ENCODE data around the gene FNTB. TPM values are rescaled to one million over a fixed set of nuclear protein-coding genes. Genes with fewer than 3 reads are reported as not detected.

Gene FNTB
- total RNA-seq, 1 experiment from 2014 or later, result 26.7 TPM

DNA sequence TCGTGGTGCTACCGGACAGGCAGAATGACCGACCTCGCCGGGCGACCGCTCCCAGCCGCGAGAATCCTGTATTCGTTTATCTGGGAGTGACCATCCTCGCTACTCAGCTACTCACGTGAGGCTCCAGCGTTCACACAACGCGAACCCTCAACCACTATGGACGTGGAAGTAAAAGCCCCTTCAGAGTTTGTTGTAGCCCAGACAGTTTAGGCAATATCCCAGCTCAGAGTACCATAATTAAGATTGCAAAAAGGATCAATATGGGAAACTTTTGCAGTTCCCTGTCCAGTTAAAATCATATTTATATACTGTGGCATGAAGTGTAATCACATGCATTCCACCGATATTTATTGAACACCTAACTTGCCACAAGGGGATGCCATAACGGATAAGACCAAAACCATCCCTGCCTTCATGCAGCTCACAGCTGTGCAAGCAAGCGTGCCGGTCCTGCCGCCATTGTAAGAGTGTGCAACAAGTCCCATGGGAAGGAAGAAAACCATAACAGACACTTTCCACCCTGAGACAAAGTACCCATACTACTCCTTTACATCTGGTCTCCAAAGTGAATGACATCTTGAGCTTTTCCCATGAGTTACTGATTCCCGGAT, 116.6 kb downstream of the FNTB start:
- intact Hi-C loops (cut with micrococcal nuclease), result loop anchor here (5.0 kb wide), 1 partner anchor 309 kb away; the partner anchor contains the start of gene FUT8
- H2AFZ ChIP-seq (ENCODE audit: low read depth, low read length, poor library complexity, severe bottlenecking), result peak overlapping the region; percentile 92
- ChIA-PET POLR2A (interaction anchor here (0.8 to 1.6 kb wide), 4 partner anchors 10 to 1011 kb away, joined by 3 to 5 read pairs (median 3); no protein-coding TSS in a partner anchor), CTCF (interaction anchor here (0.7 to 1.7 kb wide), 4 partner anchors 15 to 858 kb away, joined by 3 to 4 read pairs (median 4); no protein-coding TSS in a partner anchor), RAD21 (ENCODE audit: low non-redundant PET in 1 of 2, low total read pairs in 2 of 2, uncharacterized antibody in 2 of 2, unreplicated experiment in 2 of 2) (interaction anchor here in 1 of 2 experiments (0.7 to 1.3 kb wide), 2 partner anchors 116 to 312 kb away, joined by 4 to 6 read pairs; partner anchors contain the start of gene FNTB)
- TF ChIP-seq, protein P1, sequence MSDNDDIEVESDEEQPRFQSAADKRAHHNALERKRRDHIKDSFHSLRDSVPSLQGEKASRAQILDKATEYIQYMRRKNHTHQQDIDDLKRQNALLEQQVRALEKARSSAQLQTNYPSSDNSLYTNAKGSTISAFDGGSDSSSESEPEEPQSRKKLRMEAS (IDR thresholded peaks at IDR 0.05), result no peak
- TF ChIP-seq, protein P2, sequence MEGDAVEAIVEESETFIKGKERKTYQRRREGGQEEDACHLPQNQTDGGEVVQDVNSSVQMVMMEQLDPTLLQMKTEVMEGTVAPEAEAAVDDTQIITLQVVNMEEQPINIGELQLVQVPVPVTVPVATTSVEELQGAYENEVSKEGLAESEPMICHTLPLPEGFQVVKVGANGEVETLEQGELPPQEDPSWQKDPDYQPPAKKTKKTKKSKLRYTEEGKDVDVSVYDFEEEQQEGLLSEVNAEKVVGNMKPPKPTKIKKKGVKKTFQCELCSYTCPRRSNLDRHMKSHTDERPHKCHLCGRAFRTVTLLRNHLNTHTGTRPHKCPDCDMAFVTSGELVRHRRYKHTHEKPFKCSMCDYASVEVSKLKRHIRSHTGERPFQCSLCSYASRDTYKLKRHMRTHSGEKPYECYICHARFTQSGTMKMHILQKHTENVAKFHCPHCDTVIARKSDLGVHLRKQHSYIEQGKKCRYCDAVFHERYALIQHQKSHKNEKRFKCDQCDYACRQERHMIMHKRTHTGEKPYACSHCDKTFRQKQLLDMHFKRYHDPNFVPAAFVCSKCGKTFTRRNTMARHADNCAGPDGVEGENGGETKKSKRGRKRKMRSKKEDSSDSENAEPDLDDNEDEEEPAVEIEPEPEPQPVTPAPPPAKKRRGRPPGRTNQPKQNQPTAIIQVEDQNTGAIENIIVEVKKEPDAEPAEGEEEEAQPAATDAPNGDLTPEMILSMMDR (IDR thresholded peaks at IDR 0.05 in 2 of 3, conservative IDR thresholded peaks at IDR 0.05 in 1 of 3; ENCODE audit: borderline replicate concordance in 1 of 3, insufficient read depth in 1 of 3, low read depth in 2 of 3, low read length in 2 of 3), result peak in 2 of 3 experiments; percentile 31 to 38; a peak in 3 of 6 replicates
- no peaks in the 10 kb centered on the region for H3K9me3 ChIP-seq (ENCODE audit: control insufficient read depth in 1 of 2, insufficient read depth in 1 of 2, low read depth in 1 of 2, low read length in 2 of 2)
- 0 out of 2 replicates have a peak, but pooled peaks cover 2% of the 10 kb centered on the region for H3K9me2 ChIP-seq (ENCODE audit: insufficient read depth)
- H3K4me1 ChIP-seq (ENCODE audit: control insufficient read depth in 1 of 2, insufficient read depth in 2 of 2, low read length in 2 of 2), result peaks cover 8 to 16% of the 10 kb centered on the region in 2 experiments; a peak in 2 of 4 replicates
- peaks cover 32% of the 10 kb centered on the region for H3K79me2 ChIP-seq (ENCODE audit: insufficient read depth, low read length)
- peak overlapping the region; percentile 95 for H3K4me2 ChIP-seq (ENCODE audit: low read length)
- ATAC-seq (no peak), DNase-seq (ENCODE audit: low read depth, low spot score) (no peak)
- peaks cover 0 to 9% of the 10 kb centered on the region in 2 experiments; a peak in 1 of 4 replicates for H3K36me3 ChIP-seq (ENCODE audit: control insufficient read depth in 1 of 2, insufficient read depth in 2 of 2, low read length in 2 of 2)
- peak overlapping the region; percentile 59 to 62 for H3K4me3 ChIP-seq (replicated peaks in 1 of 2; ENCODE audit: low read depth in 1 of 2, low read length in 2 of 2)
- H3K9ac ChIP-seq (ENCODE audit: low read length), result peak overlapping the region; percentile 55
- no peaks in the 10 kb centered on the region for H4K20me1 ChIP-seq (ENCODE audit: insufficient read depth)
- no peaks in the 10 kb centered on the region for H3K27me3 ChIP-seq (ENCODE audit: insufficient read depth, low read length)
- H3K27ac ChIP-seq (ENCODE audit: low read depth, low read length), result peak overlapping the region; percentile 52
- TSS peak; percentile 82 for BruUV-seq (replicated peaks)

DNA sequence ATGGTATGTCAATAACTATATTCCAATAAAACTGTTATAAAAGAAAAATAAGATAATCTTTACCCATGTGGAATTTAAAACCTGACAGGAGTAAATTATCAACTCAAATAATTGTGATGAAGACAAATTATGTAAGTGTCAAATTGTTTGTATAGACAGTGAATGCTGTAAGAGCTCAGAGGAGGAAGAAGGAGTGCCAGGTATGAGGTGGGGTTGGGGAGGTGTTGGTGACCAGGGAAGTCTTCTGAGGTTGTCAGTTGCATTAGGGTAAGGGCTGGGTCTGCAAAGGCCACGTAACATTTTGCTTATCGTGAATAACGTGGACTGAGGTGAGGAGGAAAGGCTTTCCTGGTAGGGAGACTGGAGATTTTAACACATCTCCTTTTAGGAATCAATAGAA, 118.1 kb downstream of the FNTB start:
- Histone ChIP-seq H3K27me3 (ENCODE audit: insufficient read depth, low read length) (no peaks in the 10 kb centered on the region), H3K4me2 (ENCODE audit: low read length) (no peak overlapping the region), H3K4me3 (replicated peaks in 1 of 2; ENCODE audit: low read depth in 1 of 2, low read length in 2 of 2) (no peak overlapping the region), H3K36me3 (ENCODE audit: control insufficient read depth in 1 of 2, insufficient read depth in 2 of 2, low read length in 2 of 2) (peaks cover 0 to 7% of the 10 kb centered on the region in 2 experiments; a peak in 1 of 4 replicates), H3K9me2 (ENCODE audit: insufficient read depth) (0 out of 2 replicates have a peak, but pooled peaks cover 2% of the 10 kb centered on the region), H3K9ac (ENCODE audit: low read length) (no peak overlapping the region), H3K79me2 (ENCODE audit: insufficient read depth, low read length) (peaks cover 18% of the 10 kb centered on the region), H4K20me1 (ENCODE audit: insufficient read depth) (no peaks in the 10 kb centered on the region), H3K4me1 (ENCODE audit: control insufficient read depth in 1 of 2, insufficient read depth in 2 of 2, low read length in 2 of 2) (peaks cover 8 to 16% of the 10 kb centered on the region in 2 experiments; a peak in 2 of 4 replicates), H3K9me3 (ENCODE audit: control insufficient read depth in 1 of 2, insufficient read depth in 1 of 2, low read depth in 1 of 2, low read length in 2 of 2) (no peaks in the 10 kb centered on the region), H3K27ac (ENCODE audit: low read depth, low read length) (no peak overlapping the region), H2AFZ (ENCODE audit: low read depth, low read length, poor library complexity, severe bottlenecking) (no peak overlapping the region)
- ChIA-PET POLR2A (no interaction called here), CTCF (no interaction called here), RAD21 (ENCODE audit: low non-redundant PET in 1 of 2, low total read pairs in 2 of 2, uncharacterized antibody in 2 of 2, unreplicated experiment in 2 of 2) (no interaction called here)
- BruUV-seq (replicated peaks), result no TSS peak
- TF ChIP-seq JUND (IDR thresholded peaks at IDR 0.05) (no peak), EGR1 (IDR thresholded peaks at IDR 0.05; ENCODE audit: low read depth) (no peak), TCF7L2 (IDR thresholded peaks at IDR 0.05; ENCODE audit: borderline replicate concordance, extremely low read depth, insufficient read depth, insufficient read length) (no peak), SIN3A (IDR thresholded peaks at IDR 0.05; ENCODE audit: low read depth) (no peak), FOSL1 (IDR thresholded peaks at IDR 0.05; ENCODE audit: low read depth) (no peak), YY1 (IDR thresholded peaks at IDR 0.05; ENCODE audit: extremely low read depth, insufficient replicate concordance, low read depth, low read length) (no peak), CBX3 (IDR thresholded peaks at IDR 0.05; ENCODE audit: low read depth) (no peak), RAD21 (IDR thresholded peaks at IDR 0.05; ENCODE audit: low read depth) (no peak), EZH2phosphoT487 (IDR thresholded peaks at IDR 0.05; ENCODE audit: borderline replicate concordance) (no peak)
- TF ChIP-seq, protein P1 (IDR thresholded peaks at IDR 0.05), result no peak
- TF ChIP-seq, protein P3, sequence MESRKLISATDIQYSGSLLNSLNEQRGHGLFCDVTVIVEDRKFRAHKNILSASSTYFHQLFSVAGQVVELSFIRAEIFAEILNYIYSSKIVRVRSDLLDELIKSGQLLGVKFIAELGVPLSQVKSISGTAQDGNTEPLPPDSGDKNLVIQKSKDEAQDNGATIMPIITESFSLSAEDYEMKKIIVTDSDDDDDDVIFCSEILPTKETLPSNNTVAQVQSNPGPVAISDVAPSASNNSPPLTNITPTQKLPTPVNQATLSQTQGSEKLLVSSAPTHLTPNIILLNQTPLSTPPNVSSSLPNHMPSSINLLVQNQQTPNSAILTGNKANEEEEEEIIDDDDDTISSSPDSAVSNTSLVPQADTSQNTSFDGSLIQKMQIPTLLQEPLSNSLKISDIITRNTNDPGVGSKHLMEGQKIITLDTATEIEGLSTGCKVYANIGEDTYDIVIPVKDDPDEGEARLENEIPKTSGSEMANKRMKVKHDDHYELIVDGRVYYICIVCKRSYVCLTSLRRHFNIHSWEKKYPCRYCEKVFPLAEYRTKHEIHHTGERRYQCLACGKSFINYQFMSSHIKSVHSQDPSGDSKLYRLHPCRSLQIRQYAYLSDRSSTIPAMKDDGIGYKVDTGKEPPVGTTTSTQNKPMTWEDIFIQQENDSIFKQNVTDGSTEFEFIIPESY (IDR thresholded peaks at IDR 0.05; ENCODE audit: extremely low read depth, insufficient replicate concordance, low read length), result no peak
- TF ChIP-seq, protein P4, sequence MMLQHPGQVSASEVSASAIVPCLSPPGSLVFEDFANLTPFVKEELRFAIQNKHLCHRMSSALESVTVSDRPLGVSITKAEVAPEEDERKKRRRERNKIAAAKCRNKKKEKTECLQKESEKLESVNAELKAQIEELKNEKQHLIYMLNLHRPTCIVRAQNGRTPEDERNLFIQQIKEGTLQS (IDR thresholded peaks at IDR 0.05), result no peak
- intact Hi-C loops (cut with micrococcal nuclease), result loop anchor here (5.0 kb wide), 1 partner anchor 308 kb away; the partner anchor contains the start of gene FUT8
- no peak for DNase-seq (ENCODE audit: low read depth, low spot score)
- no peak for ATAC-seq
